Subcutaneous adipose tissue (tissue), 4 donors: ENCODE results near the gene ARHGAP32. TPM values are rescaled to one million over a fixed set of nuclear protein-coding genes. Genes with fewer than 3 reads are reported as not detected.

Source experiments
- total RNA-seq, 4 donors: library from RNA; depleted of rRNA; stranded (reverse); fragments of >200 nt; gene quantifications; one replicate each; pipeline ENCODE4 v1.1.0, GENCODE V29; 2016
- TF ChIP-seq, protein P1 (sequence below): fragments of 450-650 bp; IDR thresholded peaks from one replicate; pipeline ENCODE4 v1.5.1; 2016; ENCODE audit warnings: low read depth, mild to moderate bottlenecking, control low read depth, antibody characterized with exemption, moderate library complexity

Gene ARHGAP32
- total RNA-seq, 4 donors from 2014 or later: 10.9 to 19.6 (median 16.0) TPM

DNA sequence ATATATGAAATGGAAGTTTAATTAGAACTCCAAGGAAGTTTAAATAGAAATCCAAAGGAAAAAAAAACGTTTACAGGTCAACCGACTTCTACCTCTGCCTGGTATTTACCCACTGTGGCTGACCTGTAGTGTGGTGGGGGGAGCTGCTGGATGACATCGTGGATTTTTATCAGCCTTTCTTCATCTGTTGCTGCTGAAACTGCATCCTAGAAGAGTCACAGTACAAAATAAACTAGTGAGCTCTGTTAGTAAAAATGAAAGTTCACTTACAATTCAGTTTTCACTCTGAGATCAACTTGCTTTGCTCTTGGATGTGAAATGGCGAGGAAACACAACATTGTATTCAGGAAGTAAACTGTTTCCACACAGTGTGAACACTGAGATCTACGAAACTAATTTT, 206.2 kb downstream of the ARHGAP32 start:
- TF ChIP-seq, protein P1, sequence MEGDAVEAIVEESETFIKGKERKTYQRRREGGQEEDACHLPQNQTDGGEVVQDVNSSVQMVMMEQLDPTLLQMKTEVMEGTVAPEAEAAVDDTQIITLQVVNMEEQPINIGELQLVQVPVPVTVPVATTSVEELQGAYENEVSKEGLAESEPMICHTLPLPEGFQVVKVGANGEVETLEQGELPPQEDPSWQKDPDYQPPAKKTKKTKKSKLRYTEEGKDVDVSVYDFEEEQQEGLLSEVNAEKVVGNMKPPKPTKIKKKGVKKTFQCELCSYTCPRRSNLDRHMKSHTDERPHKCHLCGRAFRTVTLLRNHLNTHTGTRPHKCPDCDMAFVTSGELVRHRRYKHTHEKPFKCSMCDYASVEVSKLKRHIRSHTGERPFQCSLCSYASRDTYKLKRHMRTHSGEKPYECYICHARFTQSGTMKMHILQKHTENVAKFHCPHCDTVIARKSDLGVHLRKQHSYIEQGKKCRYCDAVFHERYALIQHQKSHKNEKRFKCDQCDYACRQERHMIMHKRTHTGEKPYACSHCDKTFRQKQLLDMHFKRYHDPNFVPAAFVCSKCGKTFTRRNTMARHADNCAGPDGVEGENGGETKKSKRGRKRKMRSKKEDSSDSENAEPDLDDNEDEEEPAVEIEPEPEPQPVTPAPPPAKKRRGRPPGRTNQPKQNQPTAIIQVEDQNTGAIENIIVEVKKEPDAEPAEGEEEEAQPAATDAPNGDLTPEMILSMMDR: no peak

GRCh38 chr11:128983023-128983422, 209.1 kb downstream of the ARHGAP32 start:
- TF ChIP-seq, protein P1: no peak

DNA sequence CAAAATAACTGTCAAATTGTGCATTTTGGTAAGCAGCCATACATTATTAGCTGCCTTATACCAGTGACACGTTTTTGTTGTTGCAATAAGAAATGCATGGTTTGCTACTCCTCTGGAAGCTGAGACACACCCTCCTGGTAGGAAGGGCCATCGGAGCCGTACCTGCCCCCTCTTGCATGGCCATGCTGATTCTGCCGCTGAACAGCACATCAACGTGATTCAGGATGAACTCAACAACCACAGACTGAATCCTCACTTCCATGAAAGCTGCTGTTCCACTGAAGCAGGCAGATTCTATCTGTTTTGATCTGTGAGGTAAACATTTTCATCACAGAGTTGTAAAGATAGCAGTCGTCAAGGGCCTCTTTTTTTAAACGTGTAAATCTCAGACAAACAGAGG, 210.9 kb downstream of the ARHGAP32 start:
- TF ChIP-seq, protein P1: no peak

DNA sequence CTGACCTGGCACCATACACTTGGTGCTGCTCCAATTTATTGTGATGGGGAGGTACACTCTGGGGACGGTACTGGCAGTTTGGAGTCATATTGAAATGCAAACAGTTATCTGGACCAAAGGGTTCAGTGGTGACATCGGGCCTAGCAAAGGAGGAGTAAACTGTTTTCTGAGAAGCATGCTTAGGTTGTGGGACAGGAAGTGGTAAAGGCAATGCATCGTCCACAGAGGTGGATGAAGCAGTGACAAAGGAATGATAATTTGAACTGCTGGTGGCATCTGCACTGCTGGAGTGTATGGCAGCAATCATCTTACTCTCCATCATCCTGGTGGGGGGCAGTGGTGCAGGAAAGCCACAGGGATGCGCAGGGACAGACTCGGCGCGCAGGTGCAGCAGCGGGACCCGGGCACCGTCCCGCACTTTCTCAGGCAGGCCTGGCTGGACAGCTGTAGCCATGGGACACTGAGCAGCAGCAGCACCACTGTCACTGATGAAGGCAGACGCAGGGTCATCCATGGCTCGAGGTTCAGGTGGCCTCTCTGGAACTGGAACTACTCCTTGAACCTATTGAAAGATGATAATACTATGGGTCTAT, 221.4 kb downstream of the ARHGAP32 start:
- TF ChIP-seq, protein P1: no peak

DNA sequence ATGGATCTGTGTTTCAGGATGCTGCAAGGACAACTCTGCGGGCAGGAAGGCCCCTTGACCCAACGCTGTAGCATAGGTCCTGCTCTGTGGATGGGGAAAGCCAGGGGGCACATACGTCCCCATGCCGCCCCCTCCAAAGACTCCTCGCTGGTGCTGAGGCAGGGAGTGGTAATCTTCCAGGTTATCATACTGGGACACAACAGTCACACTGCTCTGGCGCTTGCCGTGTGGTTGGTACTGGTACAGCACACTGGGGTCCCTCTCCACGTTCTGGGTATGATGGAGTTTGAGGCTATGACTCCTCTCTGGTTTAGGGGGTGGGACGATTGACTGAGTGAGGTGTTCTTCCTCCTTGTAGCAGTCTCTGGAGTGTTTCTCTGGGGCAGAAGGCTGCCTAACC, 223.2 kb downstream of the ARHGAP32 start:
- TF ChIP-seq, protein P1: no peak

DNA sequence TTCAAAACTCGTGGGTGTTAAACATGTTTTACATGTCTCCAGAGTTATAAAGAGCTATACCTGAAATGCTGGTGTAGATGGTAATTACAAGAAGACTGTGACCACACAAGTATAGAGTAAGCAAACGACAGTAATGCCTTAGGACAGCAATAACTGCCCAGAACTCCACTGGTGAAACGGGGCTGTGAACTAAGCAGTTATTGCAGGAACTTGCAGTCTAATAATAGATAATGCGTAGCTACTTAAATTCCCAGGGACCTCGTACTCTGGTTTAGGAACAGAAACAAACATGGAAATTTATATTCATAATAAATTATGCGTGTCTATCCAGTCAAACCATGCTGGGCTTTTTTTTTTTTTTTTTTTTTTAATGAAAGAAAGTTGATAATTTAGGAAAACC, 224.5 kb downstream of the ARHGAP32 start:
- TF ChIP-seq, protein P1: no peak

DNA sequence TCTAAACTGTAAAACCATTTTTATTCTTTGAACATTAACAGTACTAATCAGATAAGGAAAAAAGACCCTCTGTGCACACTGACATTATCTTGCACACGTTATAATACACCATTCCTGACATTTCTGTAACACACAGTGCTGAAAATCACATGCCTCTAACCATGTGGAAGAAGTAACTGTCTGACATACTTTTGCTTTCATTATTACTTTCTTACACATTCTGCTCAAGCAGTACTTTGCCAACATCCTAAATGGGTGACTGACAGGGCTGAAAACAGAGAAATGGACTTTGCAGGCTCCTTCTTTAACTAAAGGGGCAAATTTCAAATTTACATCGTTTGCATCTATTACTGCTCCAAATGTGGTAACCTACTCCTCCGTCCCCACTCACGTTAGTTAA, 226.6 kb downstream of the ARHGAP32 start:
- TF ChIP-seq, protein P1: no peak
